ENCODE results near the gene PRKAB1.
A peak's percentile ranks its signal among the peaks of the same experiment; 100 is the strongest.
"Not testable (repeated sequence)": the region's sequence is repeated elsewhere in the genome, so short reads cannot be mapped to it uniquely, and the experiment has no call there.

Gene PRKAB1

GRCh38 chr12:119667577-119668323 lies at the start of gene PRKAB1:
TSS of gene PRKAB1 (plus strand) at chr12:119668133. CDS start at chr12:119668245, 112 bp downstream.
- DNase-seq = peak; percentile 98

- DNase-seq = not testable (repeated sequence)
Measured at GRCh38 chr12:119618328-119618896, 49.5 kb upstream of the PRKAB1 start.

- DNase-seq = no peak
Measured at GRCh38 chr12:119620490-119620889, 47.4 kb upstream of the PRKAB1 start.

- DNase-seq = no peak
Measured at GRCh38 chr12:119621878-119622277, 46.1 kb upstream of the PRKAB1 start.

- no peak for DNase-seq
Measured at GRCh38 chr12:119624966-119625365, 43.0 kb upstream of the PRKAB1 start.

GRCh38 chr12:119627019-119627643 lies 40.8 kb upstream of the PRKAB1 start:
- DNase-seq = no peak

GRCh38 chr12:119627686-119628085 lies 40.2 kb upstream of the PRKAB1 start:
- DNase-seq = no peak

- no peak for DNase-seq
Measured at GRCh38 chr12:119630223-119630780, 37.6 kb upstream of the PRKAB1 start.

GRCh38 chr12:119630962-119631550 lies 36.9 kb upstream of the PRKAB1 start:
- no peak for DNase-seq

- no peak for DNase-seq
Measured at GRCh38 chr12:119631930-119632678, 35.8 kb upstream of the PRKAB1 start.

- DNase-seq = no peak
Measured at GRCh38 chr12:119634743-119635142, 33.2 kb upstream of the PRKAB1 start.

GRCh38 chr12:119642986-119643385 lies 24.9 kb upstream of the PRKAB1 start:
- DNase-seq = no peak

- no peak for DNase-seq
Measured at GRCh38 chr12:119644930-119645329, 23.0 kb upstream of the PRKAB1 start.

GRCh38 chr12:119645535-119646059 lies 22.3 kb upstream of the PRKAB1 start:
- DNase-seq = no peak

GRCh38 chr12:119649202-119649808 lies 18.6 kb upstream of the PRKAB1 start:
- DNase-seq = peak; percentile 51

GRCh38 chr12:119652665-119653064 lies 15.3 kb upstream of the PRKAB1 start:
- DNase-seq = no peak

GRCh38 chr12:119657001-119657400 lies 10.9 kb upstream of the PRKAB1 start:
- not testable (repeated sequence) for DNase-seq

GRCh38 chr12:119658166-119658565 lies 9.8 kb upstream of the PRKAB1 start:
- DNase-seq = peak; percentile 45

- peak; percentile 79 for DNase-seq
Measured at GRCh38 chr12:119659289-119659897, 8.5 kb upstream of the PRKAB1 start.

- DNase-seq = no peak
Measured at GRCh38 chr12:119660076-119660475, 7.9 kb upstream of the PRKAB1 start.

GRCh38 chr12:119661882-119662281 lies 6.1 kb upstream of the PRKAB1 start:
- no peak for DNase-seq

Measured in hematopoietic multipotent progenitor cell treated with erythropoietin and hydrocortisone succinate and interleukin-3 and kit ligand, for 8 days (in vitro differentiated cells).